Measurements from ENCODE around the gene TRAPPC8. TPM values are rescaled to one million over a fixed set of nuclear protein-coding genes. Genes with fewer than 3 reads are reported as not detected.

TRAPPC8 gene
- polyA plus RNA-seq, 2 of the 4 experiments (the other 2 are of a cell fraction): 12.2 to 41.8 TPM

GRCh38 chr18:31990823-31991222 lies 47.9 kb upstream of the TRAPPC8 start:
- POLR2A ChIA-PET: no interaction called here
- H3K9me3 ChIP-seq: no peaks in the 10 kb centered on the region
- DNase-seq (ENCODE audit: low read depth in 1 of 2, low spot score in 1 of 2) (no peak), FAIRE-seq (no peak), ATAC-seq (no peak)
- CTCF ChIA-PET: no interaction called here
- TF ChIP-seq RCOR1 (IDR thresholded peaks at IDR 0.05; ENCODE audit: low read depth, low read length) (no peak), RARB (CRISPR knock-in tag; IDR thresholded peaks at IDR 0.05) (no peak), EHF (CRISPR knock-in tag; IDR thresholded peaks at IDR 0.05) (no peak), POLR2AphosphoS2 (conservative IDR thresholded peaks at IDR 0.05; ENCODE audit: low read length) (no peak), PHF8 (IDR thresholded peaks at IDR 0.05; ENCODE audit: borderline replicate concordance, low read depth) (no peak), CHD2 (IDR thresholded peaks at IDR 0.05; ENCODE audit: low read length, partially characterized antibody) (no peak), BCL3 (IDR thresholded peaks at IDR 0.05) (no peak), CEBPB (IDR thresholded peaks at IDR 0.05) (no peak), ZFP36 (IDR thresholded peaks at IDR 0.05; ENCODE audit: borderline replicate concordance, partially characterized antibody) (no peak), HOXB13 (CRISPR knock-in tag; IDR thresholded peaks at IDR 0.05; ENCODE audit: low read depth) (no peak), BHLHE40 (IDR thresholded peaks at IDR 0.05; ENCODE audit: low read depth, low read length) (no peak), TP53 (CRISPR knock-in tag; IDR thresholded peaks at IDR 0.05) (no peak), MYC (IDR thresholded peaks at IDR 0.05; ENCODE audit: borderline replicate concordance, low read length) (no peak), RNF2 (IDR thresholded peaks at IDR 0.05; ENCODE audit: borderline replicate concordance, low read depth) (no peak), HES2 (IDR thresholded peaks at IDR 0.05) (no peak), CTCF (IDR thresholded peaks at IDR 0.05) (no peak)
- WGBS (ENCODE audit: missing lambda C conversion rate): 76% methylated on average over 2 of the region's 2 CpGs
- H3K4me2 ChIP-seq: no peak overlapping the region
- no peak overlapping the region for H3K4me3 ChIP-seq
- H3K4me1 ChIP-seq: no peaks in the 10 kb centered on the region
- H3K27ac ChIP-seq: no peak overlapping the region

GRCh38 chr18:31983976-31984375 lies 41.0 kb upstream of the TRAPPC8 start:
- no peak overlapping the region for H3K4me2 ChIP-seq
- no peak for ATAC-seq
- POLR2A ChIA-PET: no interaction called here

GRCh38 chr18:31983020-31983419 lies 40.1 kb upstream of the TRAPPC8 start:
- DNase-seq (ENCODE audit: low read depth in 1 of 2, low spot score in 1 of 2): no peak
- no peak for FAIRE-seq
- Histone ChIP-seq H3K4me1 (no peaks in the 10 kb centered on the region), H3K4me3 (no peak overlapping the region), H3K9me3 (peaks cover 10% of the 10 kb centered on the region), H3K4me2 (no peak overlapping the region), H3K27ac (no peak overlapping the region)
- WGBS (ENCODE audit: missing lambda C conversion rate): 53% methylated on average over 3 of the region's 3 CpGs
- CTCF ChIA-PET: no interaction called here
- ATAC-seq: no peak
- POLR2A ChIA-PET: no interaction called here
- TF ChIP-seq HMGXB4 (CRISPR knock-in tag; IDR thresholded peaks at IDR 0.05; ENCODE audit: borderline replicate concordance): no peak
- TF ChIP-seq FOSB (CRISPR knock-in tag; IDR thresholded peaks at IDR 0.05): no peak
- TF ChIP-seq HOXA7 (CRISPR knock-in tag; IDR thresholded peaks at IDR 0.05): no peak
- TF ChIP-seq ELK1 (IDR thresholded peaks at IDR 0.05; ENCODE audit: low read depth, low read length): no peak
- TF ChIP-seq NPAS2 (CRISPR knock-in tag; IDR thresholded peaks at IDR 0.05; ENCODE audit: borderline replicate concordance): no peak
- TF ChIP-seq SMC3 (IDR thresholded peaks at IDR 0.05): no peak
- TF ChIP-seq TP53 (CRISPR knock-in tag; IDR thresholded peaks at IDR 0.05): no peak
- TF ChIP-seq HOXB5 (CRISPR knock-in tag; IDR thresholded peaks at IDR 0.05): no peak

More at GRCh38 chr18:31983976-31984375, 41.0 kb upstream of the TRAPPC8 start:
- Histone ChIP-seq H3K27ac (no peak overlapping the region), H3K9me3 (peaks cover under 1% of the 10 kb centered on the region; the same call in 1 of the 3 replicates), H3K4me1 (no peaks in the 10 kb centered on the region), H3K4me3 (no peak overlapping the region)
- no peak for DNase-seq (ENCODE audit: low read depth in 1 of 2, low spot score in 1 of 2)
- TF ChIP-seq FOXS1 (CRISPR knock-in tag; IDR thresholded peaks at IDR 0.05): no peak
- CTCF ChIA-PET: interaction anchor here (0.6 kb wide), 1 partner anchor 218 kb away, joined by 3 read pairs; no protein-coding TSS in a partner anchor
- 63% methylated on average over 5 of the region's 5 CpGs for WGBS (ENCODE audit: missing lambda C conversion rate)
- FAIRE-seq: no peak

All from A549 (cell line).